ENCODE results near the gene CFAP221. TPM values are rescaled to one million over a fixed set of nuclear protein-coding genes. Genes with fewer than 3 reads are reported as not detected.

CFAP221 gene
- total and polyA plus RNA-seq, 10 of the 15 experiments (the other 5 are each of a cell fraction or from before 2014, with no cell fraction given): not detected

DNA sequence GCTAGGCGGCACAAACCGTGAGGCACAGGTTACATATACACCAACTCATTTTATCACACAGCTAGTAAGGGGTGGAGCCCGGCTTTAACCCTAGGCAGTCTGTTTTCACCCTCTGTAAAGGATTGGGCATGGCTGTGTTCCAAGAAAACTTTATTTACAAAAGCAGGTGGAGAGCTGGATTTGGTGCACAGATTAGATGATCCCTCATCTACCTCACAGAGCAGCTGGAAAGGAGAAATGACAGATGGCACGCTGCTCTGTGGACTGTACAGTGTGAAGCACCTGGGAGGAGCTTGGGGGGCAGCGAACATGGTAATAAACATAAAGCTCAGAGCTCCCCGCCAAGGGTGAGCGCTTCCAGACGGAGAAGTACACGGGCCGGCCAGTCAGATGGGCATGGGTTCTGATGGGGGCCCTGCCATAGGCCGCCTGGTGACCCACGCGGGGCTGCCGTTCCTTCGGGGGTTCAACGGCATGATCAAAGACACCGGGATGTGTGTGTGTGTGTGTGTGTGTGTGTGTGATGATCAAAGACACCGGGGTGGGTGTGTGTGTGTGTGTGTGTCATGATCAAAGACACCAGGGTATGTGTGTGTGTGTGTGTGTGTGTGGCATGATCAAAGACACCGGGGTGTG, 133.9 kb downstream of the CFAP221 start (continued):
- TF ChIP-seq TCF7 (IDR thresholded peaks at IDR 0.05; ENCODE audit: borderline replicate concordance) (peak; percentile 11; the same call in 1 of the 2 replicates), WRNIP1 (IDR thresholded peaks at IDR 0.05; ENCODE audit: borderline replicate concordance, low read depth, low read length) (no peak), ZNF384 (IDR thresholded peaks at IDR 0.05; ENCODE audit: borderline replicate concordance, low read depth, low read length) (no peak), SPI1 (IDR thresholded peaks at IDR 0.05; ENCODE audit: borderline replicate concordance, insufficient read depth, low read depth, low read length) (no peak)

DNA sequence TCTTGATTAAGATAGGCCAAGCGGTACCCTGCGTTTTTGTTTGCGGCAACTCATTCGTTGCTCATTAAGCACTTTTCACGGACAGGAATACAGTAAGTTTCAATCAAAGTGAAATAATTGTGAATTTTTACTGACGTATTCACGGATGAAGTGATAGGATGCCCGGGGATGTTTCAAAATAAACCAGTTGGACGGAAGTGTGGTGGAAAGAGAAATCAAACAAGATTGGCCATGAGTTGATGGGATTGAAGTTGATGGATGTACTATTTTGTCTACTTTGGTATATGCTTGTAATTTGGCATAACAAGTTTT, 135.2 kb downstream of the CFAP221 start:
- no peaks in the 10 kb centered on the region for H3K9me3 ChIP-seq (replicated peaks; ENCODE audit: control insufficient read depth, insufficient read depth, low read length)
- no peaks in the 10 kb centered on the region for H3K27me3 ChIP-seq (replicated peaks in 1 of 2; ENCODE audit: control insufficient read depth in 2 of 2, insufficient read depth in 2 of 2, low read length in 1 of 2)
- peaks cover 3 to 9% of the 10 kb centered on the region in 2 experiments; a peak in 2 of 4 replicates for H3K36me3 ChIP-seq (ENCODE audit: control insufficient read depth in 2 of 2, insufficient read depth in 2 of 2, low read length in 1 of 2)
- peaks cover 15% of the 10 kb centered on the region for H3K79me2 ChIP-seq (ENCODE audit: control insufficient read depth, insufficient read depth, low read length)
- no peaks in the 10 kb centered on the region for H4K20me1 ChIP-seq (ENCODE audit: control insufficient read depth, insufficient read depth)
- H3K4me1 ChIP-seq (ENCODE audit: control insufficient read depth, insufficient read depth, low read length): peaks cover 7% of the 10 kb centered on the region
- BruUV-seq (replicated peaks): no TSS peak
- intact Hi-C loops (cut with micrococcal nuclease; ENCODE audit: unreplicated experiment) (no loop called here), in situ Hi-C loops (cut with MboI) (no loop called here)
- peak overlapping the region; percentile 85 for H3K9ac ChIP-seq (ENCODE audit: control insufficient read depth, insufficient read depth, low read length)
- TF ChIP-seq BHLHE40 (IDR thresholded peaks at IDR 0.05; ENCODE audit: borderline replicate concordance in 1 of 2, low read depth in 2 of 2, low read length in 1 of 2) (no peak), GABPA (IDR thresholded peaks at IDR 0.05; ENCODE audit: low read depth) (no peak)
- TF ChIP-seq, protein P1, sequence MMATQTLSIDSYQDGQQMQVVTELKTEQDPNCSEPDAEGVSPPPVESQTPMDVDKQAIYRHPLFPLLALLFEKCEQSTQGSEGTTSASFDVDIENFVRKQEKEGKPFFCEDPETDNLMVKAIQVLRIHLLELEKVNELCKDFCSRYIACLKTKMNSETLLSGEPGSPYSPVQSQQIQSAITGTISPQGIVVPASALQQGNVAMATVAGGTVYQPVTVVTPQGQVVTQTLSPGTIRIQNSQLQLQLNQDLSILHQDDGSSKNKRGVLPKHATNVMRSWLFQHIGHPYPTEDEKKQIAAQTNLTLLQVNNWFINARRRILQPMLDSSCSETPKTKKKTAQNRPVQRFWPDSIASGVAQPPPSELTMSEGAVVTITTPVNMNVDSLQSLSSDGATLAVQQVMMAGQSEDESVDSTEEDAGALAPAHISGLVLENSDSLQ (IDR thresholded peaks at IDR 0.05): no peak
- H3K4me2 ChIP-seq (ENCODE audit: control insufficient read depth, insufficient read depth): peak overlapping the region; percentile 85
- H2AFZ ChIP-seq (ENCODE audit: control insufficient read depth, low read depth, low read length): peak overlapping the region; percentile 85
- ChIA-PET RAD21 (ENCODE audit: unreplicated experiment) (interaction anchor here (0.7 to 1.9 kb wide), 3 partner anchors 24 to 496 kb away, joined by 4 to 9 read pairs (median 4); no protein-coding TSS in a partner anchor), POLR2A (interaction anchor here (0.7 to 1.0 kb wide), 2 partner anchors 10 to 112 kb away, joined by 3 to 8 read pairs; no protein-coding TSS in a partner anchor), SMC1A (ENCODE audit: uncharacterized antibody, unreplicated experiment) (interaction anchor here (0.9 to 1.0 kb wide), 3 partner anchors 30 to 497 kb away, joined by 3 read pairs; no protein-coding TSS in a partner anchor), CTCF (interaction anchor here (0.8 to 2.1 kb wide), 7 partner anchors 18 to 497 kb away, joined by 3 to 9 read pairs (median 5); no protein-coding TSS in a partner anchor)
- FAIRE-seq (peak; percentile 71), DNase-seq (ENCODE audit: low read depth, low spot score) (no peak), ATAC-seq (no peak)
- 1% methylated on average over 9 of the region's 9 CpGs for WGBS (ENCODE audit: insufficient coverage, insufficient replicate concordance, low lambda C conversion rate, missing lambda C conversion rate)
- peak overlapping the region; percentile 64 for H3K27ac ChIP-seq (ENCODE audit: control insufficient read depth, insufficient read depth)
- H3K4me3 ChIP-seq: peak overlapping the region; percentile 85
